Activated naive CD8-positive, alpha-beta T cell (primary cell): Measurements from ENCODE around the gene ACADM.
A peak's percentile ranks its signal among the peaks of the same experiment; 100 is the strongest.
"Not testable (repeated sequence)": the region's sequence is repeated elsewhere in the genome, so short reads cannot be mapped to it uniquely, and the experiment has no call there.

ENCODE experiments used
- H3K27ac Mint-ChIP-seq: one replicate; pipeline ENCODE4 v1.8.0; 2021; ENCODE audit warnings: mixed read lengths
- H3K27me3 Mint-ChIP-seq: one replicate; pipeline ENCODE4 v1.8.0; 2021; ENCODE audit warnings: mixed read lengths
- H3K36me3 Mint-ChIP-seq: one replicate; pipeline ENCODE4 v1.8.0; 2021; ENCODE audit warnings: mixed read lengths
- H3K4me1 Mint-ChIP-seq: one replicate; pipeline ENCODE4 v1.8.0; 2021; ENCODE audit warnings: low read depth, mixed read lengths
- H3K4me3 Mint-ChIP-seq: one replicate; pipeline ENCODE4 v1.8.0; 2021; ENCODE audit warnings: mild to moderate bottlenecking, mixed read lengths
- H3K9me3 Mint-ChIP-seq: one replicate; pipeline ENCODE4 v1.8.0; 2021; ENCODE audit warnings: low read depth, mixed read lengths

Gene ACADM

GRCh38 chr1:75768016-75768415, 43.5 kb downstream of the ACADM start:
- Mint-ChIP-seq H3K27me3 (peaks cover 2% of the 10 kb centered on the region), H3K36me3 (no peaks in the 10 kb centered on the region), H3K9me3 (no peaks in the 10 kb centered on the region), H3K27ac (no peak overlapping the region), H3K4me3 (no peak overlapping the region), H3K4me1 (no peaks in the 10 kb centered on the region)

- Mint-ChIP-seq H3K27ac (no peak overlapping the region), H3K4me1 (no peaks in the 10 kb centered on the region), H3K36me3 (peaks cover 3% of the 10 kb centered on the region), H3K9me3 (no peaks in the 10 kb centered on the region), H3K27me3 (peaks cover 3% of the 10 kb centered on the region), H3K4me3 (no peak overlapping the region)
These were observed 46.3 kb downstream of the ACADM start for GRCh38 chr1:75770761-75771160.

- H3K9me3 Mint-ChIP-seq: no peaks in the 10 kb centered on the region
- H3K36me3 Mint-ChIP-seq: peaks cover 3% of the 10 kb centered on the region
- no peaks in the 10 kb centered on the region for H3K4me1 Mint-ChIP-seq
- H3K27me3 Mint-ChIP-seq: peaks cover 3% of the 10 kb centered on the region
- no peak overlapping the region for H3K27ac Mint-ChIP-seq
- H3K4me3 Mint-ChIP-seq: no peak overlapping the region
These were observed 47.5 kb downstream of the ACADM start for GRCh38 chr1:75771978-75772377.

- H3K4me1 Mint-ChIP-seq: not testable (repeated sequence)
These were observed 53.3 kb downstream of the ACADM start for GRCh38 chr1:75777812-75778211.

GRCh38 chr1:75778694-75779093, 54.2 kb downstream of the ACADM start:
- not testable (repeated sequence) for H3K27me3 Mint-ChIP-seq, H3K27ac Mint-ChIP-seq, H3K36me3 Mint-ChIP-seq, H3K4me1 Mint-ChIP-seq, H3K4me3 Mint-ChIP-seq, H3K9me3 Mint-ChIP-seq

More at GRCh38 chr1:75777812-75778211, 53.3 kb downstream of the ACADM start:
- not testable (repeated sequence) for H3K36me3 Mint-ChIP-seq, H3K27me3 Mint-ChIP-seq, H3K4me3 Mint-ChIP-seq, H3K9me3 Mint-ChIP-seq, H3K27ac Mint-ChIP-seq

- H3K36me3 Mint-ChIP-seq, H3K27me3 Mint-ChIP-seq, H3K9me3 Mint-ChIP-seq, H3K27ac Mint-ChIP-seq, H3K4me1 Mint-ChIP-seq, H3K4me3 Mint-ChIP-seq: not testable (repeated sequence)
These were observed 55.7 kb downstream of the ACADM start for GRCh38 chr1:75780183-75780582.

GRCh38 chr1:75783920-75784319, 59.4 kb downstream of the ACADM start:
- not testable (repeated sequence) for H3K27me3 Mint-ChIP-seq, H3K9me3 Mint-ChIP-seq
- H3K4me1 Mint-ChIP-seq: peaks cover 14% of the 10 kb centered on the region
- H3K36me3 Mint-ChIP-seq: peaks cover 19% of the 10 kb centered on the region
- peak overlapping the region; percentile 54 for H3K27ac Mint-ChIP-seq
- H3K4me3 Mint-ChIP-seq: peak overlapping the region; percentile 56

GRCh38 chr1:75785320-75785982, 60.9 kb downstream of the ACADM start:
- peaks cover 29% of the 10 kb centered on the region for H3K4me1 Mint-ChIP-seq

GRCh38 chr1:75785983-75786853, 61.7 kb downstream of the ACADM start, which contains the start of gene RABGGTB:
RABGGTB (plus strand) TSS chr1:75786256; CDS start chr1:75786272, 16 bp downstream.
- Mint-ChIP-seq H3K27ac (peak within 1 kb of the TSS; percentile 99), H3K4me3 (peak within 1 kb of the TSS; percentile 100), H3K36me3 (peaks cover 34% of the 10 kb centered on the region), H3K9me3 (no peaks in the 10 kb centered on the region), H3K27me3 (no peaks in the 10 kb centered on the region), H3K4me1 (peaks cover 35% of the 10 kb centered on the region)

More at GRCh38 chr1:75785320-75785982, 60.9 kb downstream of the ACADM start:
- Mint-ChIP-seq H3K27ac (peak overlapping the region; percentile 99), H3K27me3 (peaks cover 4% of the 10 kb centered on the region), H3K36me3 (peaks cover 29% of the 10 kb centered on the region), H3K9me3 (no peaks in the 10 kb centered on the region), H3K4me3 (peak overlapping the region; percentile 100)

- peak overlapping the region; percentile 100 for H3K4me3 Mint-ChIP-seq
- H3K27ac Mint-ChIP-seq: peak overlapping the region; percentile 99
- peaks cover 41% of the 10 kb centered on the region for H3K4me1 Mint-ChIP-seq
- no peaks in the 10 kb centered on the region for H3K27me3 Mint-ChIP-seq
- H3K9me3 Mint-ChIP-seq: no peaks in the 10 kb centered on the region
- peaks cover 39% of the 10 kb centered on the region for H3K36me3 Mint-ChIP-seq
These were observed 62.5 kb downstream of the ACADM start for GRCh38 chr1:75786901-75787493.

- Mint-ChIP-seq H3K36me3 (peaks cover 39% of the 10 kb centered on the region), H3K27me3 (no peaks in the 10 kb centered on the region), H3K9me3 (no peaks in the 10 kb centered on the region), H3K4me1 (peaks cover 44% of the 10 kb centered on the region), H3K4me3 (peak overlapping the region; percentile 100), H3K27ac (peak overlapping the region; percentile 99)
These were observed 63.0 kb downstream of the ACADM start for GRCh38 chr1:75787524-75787923.

- H3K36me3 Mint-ChIP-seq: peaks cover 47% of the 10 kb centered on the region
- H3K27me3 Mint-ChIP-seq: no peaks in the 10 kb centered on the region
- no peaks in the 10 kb centered on the region for H3K9me3 Mint-ChIP-seq
- peak overlapping the region; percentile 99 for H3K27ac Mint-ChIP-seq
- H3K4me1 Mint-ChIP-seq: peaks cover 52% of the 10 kb centered on the region
- peak overlapping the region; percentile 100 for H3K4me3 Mint-ChIP-seq
These were observed 65.5 kb downstream of the ACADM start for GRCh38 chr1:75789988-75790387.

- H3K9me3 Mint-ChIP-seq: no peaks in the 10 kb centered on the region
- no peaks in the 10 kb centered on the region for H3K27me3 Mint-ChIP-seq
- H3K4me1 Mint-ChIP-seq: peaks cover 48% of the 10 kb centered on the region
- peak overlapping the region; percentile 99 for H3K27ac Mint-ChIP-seq
- H3K36me3 Mint-ChIP-seq: peaks cover 48% of the 10 kb centered on the region
- peak overlapping the region; percentile 100 for H3K4me3 Mint-ChIP-seq
These were observed 66.5 kb downstream of the ACADM start for GRCh38 chr1:75791022-75791421.

GRCh38 chr1:75792091-75792490, 67.6 kb downstream of the ACADM start:
- Mint-ChIP-seq H3K36me3 (peaks cover 45% of the 10 kb centered on the region), H3K9me3 (no peaks in the 10 kb centered on the region), H3K4me1 (peaks cover 48% of the 10 kb centered on the region), H3K27me3 (no peaks in the 10 kb centered on the region), H3K4me3 (peak overlapping the region; percentile 51), H3K27ac (peak overlapping the region; percentile 99)

GRCh38 chr1:75794382-75794781, 69.9 kb downstream of the ACADM start:
- peaks cover 35% of the 10 kb centered on the region for H3K4me1 Mint-ChIP-seq
- peaks cover 29% of the 10 kb centered on the region for H3K36me3 Mint-ChIP-seq
- no peak overlapping the region for H3K4me3 Mint-ChIP-seq
- H3K27me3 Mint-ChIP-seq: no peaks in the 10 kb centered on the region
- H3K27ac Mint-ChIP-seq: peak overlapping the region; percentile 0
- no peaks in the 10 kb centered on the region for H3K9me3 Mint-ChIP-seq
